K562 (cell line): Measurements from ENCODE around the gene TRIM65. TPM values are rescaled to one million over a fixed set of nuclear protein-coding genes. Genes with fewer than 3 reads are reported as not detected.
A peak's percentile ranks its signal among the peaks of the same experiment; 100 is the strongest.

Experiments used
- GABPB1 ChIP-seq: sonication (generic); formaldehyde crosslinking; IDR thresholded peaks from 2 replicates; pipeline ENCODE4 v1.8.0; 2022; ENCODE audit warnings: mild to moderate bottlenecking, missing genetic modification reagents
- L3MBTL2 ChIP-seq: fragments of 450-650 bp; IDR thresholded peaks from 2 replicates; pipeline ENCODE4 v1.6.1; 2016; ENCODE audit warnings: mild to moderate bottlenecking, moderate library complexity
- MBD2 ChIP-seq: sonication (generic); IDR thresholded peaks from 2 replicates; pipeline ENCODE4 v1.6.1; 2016; ENCODE audit warnings: low read depth, borderline replicate concordance
- SIN3A ChIP-seq, 2 experiments: fragments of 150-350 bp in 1 of 2; IDR thresholded peaks; 2 replicates each; pipeline ENCODE4 v1.6.1; 2011 to 2016; ENCODE audit warnings: borderline replicate concordance in 2 of 2, low read depth in 2 of 2, low read length in 2 of 2, mild to moderate bottlenecking in 2 of 2, moderate library complexity in 2 of 2; ENCODE audit not compliant: control insufficient read depth in 1 of 2
- SP1 ChIP-seq: sonication (generic); formaldehyde crosslinking; IDR thresholded peaks from 2 replicates; pipeline ENCODE4 v1.8.1; 2022; ENCODE audit warnings: mild to moderate bottlenecking, missing genetic modification reagents
- TAF1 ChIP-seq: IDR thresholded peaks from 2 replicates; pipeline ENCODE4 v1.6.1; 2011; ENCODE audit warnings: mild to moderate bottlenecking, low read length, moderate library complexity; ENCODE audit not compliant: insufficient read depth, control insufficient read depth, severe bottlenecking; ENCODE audit errors: extremely low read depth
- TOE1 ChIP-seq, 2 experiments: fragments of 450-650 bp in 1 of 2; sonication (generic) in 1 of 2; formaldehyde crosslinking in 1 of 2; IDR thresholded peaks; 2 replicates each; pipeline versions ENCODE4 v1.7.1 to v1.8.0; 2016 to 2022; ENCODE audit warnings: borderline replicate concordance in 2 of 2, mild to moderate bottlenecking in 2 of 2, antibody characterized with exemption in 1 of 2, inconsistent platforms in 1 of 2, low read depth in 1 of 2, missing genetic modification reagents in 1 of 2, moderate library complexity in 1 of 2
- polyA plus RNA-seq, 8 experiments: library from polyadenylated mRNA; depleted of rRNA in 4 of 8; stranded (reverse) in 5 of 8; unstranded in 3 of 8; fragments of >200 nt; fragmentation: Nextera tagmentation in 2 of 8; fragmentation: Illumina TruSeq in 1 of 8; extraction: Ambion mirVana in 2 of 8; extraction: Trizol in 1 of 8; gene quantifications; 2 replicates each; pipeline versions ENCODE4 v1.2.1 to v1.2.3, GENCODE V29; 2011 to 2014; ENCODE audit warnings: inconsistent platforms in 1 of 8, missing spikeins in 1 of 8
- total RNA-seq, 7 experiments: library from RNA; depleted of rRNA in 6 of 7; stranded (reverse); fragments of >200 nt in 6 of 7; fragmentation: Illumina TruSeq in 2 of 7; extraction: Trizol in 2 of 7; gene quantifications; 2 replicates each; pipeline versions ENCODE4 v1.2.1 to v1.2.3, GENCODE V29; 2011 to 2021; ENCODE audit warnings: low replicate concordance in 1 of 7
- TF ChIP-seq, protein P1 (sequence below): sonication (generic); formaldehyde crosslinking; IDR thresholded peaks from 2 replicates; pipeline ENCODE4 v1.8.0; 2022; ENCODE audit warnings: mild to moderate bottlenecking, missing genetic modification reagents
- TF ChIP-seq, protein P2 (sequence below): sonication (generic); formaldehyde crosslinking; IDR thresholded peaks from 2 replicates; pipeline ENCODE4 v1.8.0; 2022; ENCODE audit warnings: mild to moderate bottlenecking, missing genetic modification reagents, borderline replicate concordance
- TF ChIP-seq, protein P3 (sequence below), 3 experiments: IDR thresholded peaks in 2 of 3; conservative IDR thresholded peaks in 1 of 3; 2 replicates each; pipeline ENCODE4 v1.5.1; 2011 to 2012; ENCODE audit warnings: low read length in 3 of 3, mild to moderate bottlenecking in 3 of 3, control low read depth in 2 of 3, improper control_type of control experiment in 1 of 3, inconsistent platforms in 1 of 3, low read depth in 1 of 3, mixed read lengths in 1 of 3, moderate library complexity in 1 of 3; ENCODE audit not compliant: insufficient read depth in 2 of 3
- TF ChIP-seq, protein P4 (sequence below): fragments of 250-450 bp; sonication (Bioruptor Pico); IDR thresholded peaks from 2 replicates; pipeline ENCODE4 v1.5.0; 2021

TRIM65 gene
- total and polyA plus RNA-seq, 9 of the 15 experiments (the other 6 are each of a cell fraction or from before 2014, with no cell fraction given), result 2.8 to 45.7 (median 22.9) TPM

DNA sequence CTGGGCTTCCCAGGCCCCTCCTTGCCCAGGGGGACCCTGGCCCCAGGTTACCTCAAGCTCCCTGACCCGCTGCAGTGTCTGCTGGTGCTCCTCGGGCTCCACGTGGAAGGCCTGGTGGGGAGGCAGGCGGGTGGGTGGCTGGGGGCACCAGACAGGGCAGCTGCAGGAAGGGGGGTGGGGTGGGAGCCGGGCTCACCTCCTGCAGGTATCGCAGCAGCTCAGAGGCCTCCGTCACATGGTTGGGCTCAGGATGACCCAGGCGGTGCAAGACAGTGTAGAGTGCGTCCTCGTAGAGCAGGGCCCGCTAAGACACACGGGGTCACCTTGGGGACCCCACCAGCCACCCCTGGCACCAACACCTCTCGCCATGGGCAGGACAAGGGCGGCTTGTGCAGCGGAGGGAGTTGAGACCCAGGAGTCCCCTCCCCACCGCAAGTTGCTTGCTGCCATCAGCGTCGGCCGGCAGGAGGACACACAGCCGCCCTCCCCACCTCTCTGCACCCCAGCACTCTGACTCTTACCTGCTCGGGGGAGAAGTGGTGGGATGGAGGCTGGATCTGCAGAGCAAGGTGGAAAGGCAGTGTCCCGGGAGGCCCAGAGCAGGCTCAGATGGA, 53.7 kb downstream of the TRIM65 start (continued):
- TF ChIP-seq, protein P1, sequence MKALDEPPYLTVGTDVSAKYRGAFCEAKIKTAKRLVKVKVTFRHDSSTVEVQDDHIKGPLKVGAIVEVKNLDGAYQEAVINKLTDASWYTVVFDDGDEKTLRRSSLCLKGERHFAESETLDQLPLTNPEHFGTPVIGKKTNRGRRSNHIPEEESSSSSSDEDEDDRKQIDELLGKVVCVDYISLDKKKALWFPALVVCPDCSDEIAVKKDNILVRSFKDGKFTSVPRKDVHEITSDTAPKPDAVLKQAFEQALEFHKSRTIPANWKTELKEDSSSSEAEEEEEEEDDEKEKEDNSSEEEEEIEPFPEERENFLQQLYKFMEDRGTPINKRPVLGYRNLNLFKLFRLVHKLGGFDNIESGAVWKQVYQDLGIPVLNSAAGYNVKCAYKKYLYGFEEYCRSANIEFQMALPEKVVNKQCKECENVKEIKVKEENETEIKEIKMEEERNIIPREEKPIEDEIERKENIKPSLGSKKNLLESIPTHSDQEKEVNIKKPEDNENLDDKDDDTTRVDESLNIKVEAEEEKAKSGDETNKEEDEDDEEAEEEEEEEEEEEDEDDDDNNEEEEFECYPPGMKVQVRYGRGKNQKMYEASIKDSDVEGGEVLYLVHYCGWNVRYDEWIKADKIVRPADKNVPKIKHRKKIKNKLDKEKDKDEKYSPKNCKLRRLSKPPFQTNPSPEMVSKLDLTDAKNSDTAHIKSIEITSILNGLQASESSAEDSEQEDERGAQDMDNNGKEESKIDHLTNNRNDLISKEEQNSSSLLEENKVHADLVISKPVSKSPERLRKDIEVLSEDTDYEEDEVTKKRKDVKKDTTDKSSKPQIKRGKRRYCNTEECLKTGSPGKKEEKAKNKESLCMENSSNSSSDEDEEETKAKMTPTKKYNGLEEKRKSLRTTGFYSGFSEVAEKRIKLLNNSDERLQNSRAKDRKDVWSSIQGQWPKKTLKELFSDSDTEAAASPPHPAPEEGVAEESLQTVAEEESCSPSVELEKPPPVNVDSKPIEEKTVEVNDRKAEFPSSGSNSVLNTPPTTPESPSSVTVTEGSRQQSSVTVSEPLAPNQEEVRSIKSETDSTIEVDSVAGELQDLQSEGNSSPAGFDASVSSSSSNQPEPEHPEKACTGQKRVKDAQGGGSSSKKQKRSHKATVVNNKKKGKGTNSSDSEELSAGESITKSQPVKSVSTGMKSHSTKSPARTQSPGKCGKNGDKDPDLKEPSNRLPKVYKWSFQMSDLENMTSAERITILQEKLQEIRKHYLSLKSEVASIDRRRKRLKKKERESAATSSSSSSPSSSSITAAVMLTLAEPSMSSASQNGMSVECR (CRISPR knock-in tag), result no peak
- TF ChIP-seq MBD2, result no peak
- TF ChIP-seq, protein P2, sequence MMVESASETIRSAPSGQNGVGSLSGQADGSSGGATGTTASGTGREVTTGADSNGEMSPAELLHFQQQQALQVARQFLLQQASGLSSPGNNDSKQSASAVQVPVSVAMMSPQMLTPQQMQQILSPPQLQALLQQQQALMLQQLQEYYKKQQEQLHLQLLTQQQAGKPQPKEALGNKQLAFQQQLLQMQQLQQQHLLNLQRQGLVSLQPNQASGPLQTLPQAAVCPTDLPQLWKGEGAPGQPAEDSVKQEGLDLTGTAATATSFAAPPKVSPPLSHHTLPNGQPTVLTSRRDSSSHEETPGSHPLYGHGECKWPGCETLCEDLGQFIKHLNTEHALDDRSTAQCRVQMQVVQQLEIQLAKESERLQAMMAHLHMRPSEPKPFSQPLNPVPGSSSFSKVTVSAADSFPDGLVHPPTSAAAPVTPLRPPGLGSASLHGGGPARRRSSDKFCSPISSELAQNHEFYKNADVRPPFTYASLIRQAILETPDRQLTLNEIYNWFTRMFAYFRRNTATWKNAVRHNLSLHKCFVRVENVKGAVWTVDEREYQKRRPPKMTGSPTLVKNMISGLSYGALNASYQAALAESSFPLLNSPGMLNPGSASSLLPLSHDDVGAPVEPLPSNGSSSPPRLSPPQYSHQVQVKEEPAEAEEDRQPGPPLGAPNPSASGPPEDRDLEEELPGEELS (CRISPR knock-in tag), result 0 out of 2 replicates have a peak, but pooled peaks have one; percentile 20
- no peak for TF ChIP-seq TAF1
- TF ChIP-seq SIN3A (IDR thresholded peaks at IDR 0.05; ENCODE audit: borderline replicate concordance in 2 of 2, control insufficient read depth in 1 of 2, low read depth in 2 of 2, low read length in 2 of 2), result peak in 1 of 2 experiments; percentile 11; a peak in 1 of 4 replicates
- TF ChIP-seq, protein P3, sequence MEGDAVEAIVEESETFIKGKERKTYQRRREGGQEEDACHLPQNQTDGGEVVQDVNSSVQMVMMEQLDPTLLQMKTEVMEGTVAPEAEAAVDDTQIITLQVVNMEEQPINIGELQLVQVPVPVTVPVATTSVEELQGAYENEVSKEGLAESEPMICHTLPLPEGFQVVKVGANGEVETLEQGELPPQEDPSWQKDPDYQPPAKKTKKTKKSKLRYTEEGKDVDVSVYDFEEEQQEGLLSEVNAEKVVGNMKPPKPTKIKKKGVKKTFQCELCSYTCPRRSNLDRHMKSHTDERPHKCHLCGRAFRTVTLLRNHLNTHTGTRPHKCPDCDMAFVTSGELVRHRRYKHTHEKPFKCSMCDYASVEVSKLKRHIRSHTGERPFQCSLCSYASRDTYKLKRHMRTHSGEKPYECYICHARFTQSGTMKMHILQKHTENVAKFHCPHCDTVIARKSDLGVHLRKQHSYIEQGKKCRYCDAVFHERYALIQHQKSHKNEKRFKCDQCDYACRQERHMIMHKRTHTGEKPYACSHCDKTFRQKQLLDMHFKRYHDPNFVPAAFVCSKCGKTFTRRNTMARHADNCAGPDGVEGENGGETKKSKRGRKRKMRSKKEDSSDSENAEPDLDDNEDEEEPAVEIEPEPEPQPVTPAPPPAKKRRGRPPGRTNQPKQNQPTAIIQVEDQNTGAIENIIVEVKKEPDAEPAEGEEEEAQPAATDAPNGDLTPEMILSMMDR (IDR thresholded peaks at IDR 0.05 in 2 of 3, conservative IDR thresholded peaks at IDR 0.05 in 1 of 3; ENCODE audit: insufficient read depth in 2 of 3, low read depth in 1 of 3, low read length in 3 of 3), result peak in 1 of 3 experiments; percentile 18; a peak in 1 of 6 replicates
- TF ChIP-seq SP1 (CRISPR knock-in tag), result no peak
- TF ChIP-seq, protein P4, sequence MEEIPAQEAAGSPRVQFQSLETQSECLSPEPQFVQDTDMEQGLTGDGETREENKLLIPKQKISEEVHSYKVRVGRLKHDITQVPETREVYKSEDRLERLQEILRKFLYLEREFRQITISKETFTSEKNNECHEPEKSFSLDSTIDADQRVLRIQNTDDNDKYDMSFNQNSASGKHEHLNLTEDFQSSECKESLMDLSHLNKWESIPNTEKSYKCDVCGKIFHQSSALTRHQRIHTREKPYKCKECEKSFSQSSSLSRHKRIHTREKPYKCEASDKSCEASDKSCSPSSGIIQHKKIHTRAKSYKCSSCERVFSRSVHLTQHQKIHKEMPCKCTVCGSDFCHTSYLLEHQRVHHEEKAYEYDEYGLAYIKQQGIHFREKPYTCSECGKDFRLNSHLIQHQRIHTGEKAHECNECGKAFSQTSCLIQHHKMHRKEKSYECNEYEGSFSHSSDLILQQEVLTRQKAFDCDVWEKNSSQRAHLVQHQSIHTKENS, result no peak
- TF ChIP-seq L3MBTL2, result no peak
- no peak for TF ChIP-seq TOE1 (IDR thresholded peaks at IDR 0.05; ENCODE audit: borderline replicate concordance)
- TF ChIP-seq TOE1 (CRISPR knock-in tag; IDR thresholded peaks at IDR 0.05; ENCODE audit: borderline replicate concordance, low read depth), result no peak
- TF ChIP-seq GABPB1, result 0 out of 2 replicates have a peak, but pooled peaks have one; percentile 17
